ENCODE measurements around the gene STK10.
"Not testable (repeated sequence)": the region's sequence is repeated elsewhere in the genome, so short reads cannot be mapped to it uniquely, and the experiment has no call there.

STK10 gene

DNA sequence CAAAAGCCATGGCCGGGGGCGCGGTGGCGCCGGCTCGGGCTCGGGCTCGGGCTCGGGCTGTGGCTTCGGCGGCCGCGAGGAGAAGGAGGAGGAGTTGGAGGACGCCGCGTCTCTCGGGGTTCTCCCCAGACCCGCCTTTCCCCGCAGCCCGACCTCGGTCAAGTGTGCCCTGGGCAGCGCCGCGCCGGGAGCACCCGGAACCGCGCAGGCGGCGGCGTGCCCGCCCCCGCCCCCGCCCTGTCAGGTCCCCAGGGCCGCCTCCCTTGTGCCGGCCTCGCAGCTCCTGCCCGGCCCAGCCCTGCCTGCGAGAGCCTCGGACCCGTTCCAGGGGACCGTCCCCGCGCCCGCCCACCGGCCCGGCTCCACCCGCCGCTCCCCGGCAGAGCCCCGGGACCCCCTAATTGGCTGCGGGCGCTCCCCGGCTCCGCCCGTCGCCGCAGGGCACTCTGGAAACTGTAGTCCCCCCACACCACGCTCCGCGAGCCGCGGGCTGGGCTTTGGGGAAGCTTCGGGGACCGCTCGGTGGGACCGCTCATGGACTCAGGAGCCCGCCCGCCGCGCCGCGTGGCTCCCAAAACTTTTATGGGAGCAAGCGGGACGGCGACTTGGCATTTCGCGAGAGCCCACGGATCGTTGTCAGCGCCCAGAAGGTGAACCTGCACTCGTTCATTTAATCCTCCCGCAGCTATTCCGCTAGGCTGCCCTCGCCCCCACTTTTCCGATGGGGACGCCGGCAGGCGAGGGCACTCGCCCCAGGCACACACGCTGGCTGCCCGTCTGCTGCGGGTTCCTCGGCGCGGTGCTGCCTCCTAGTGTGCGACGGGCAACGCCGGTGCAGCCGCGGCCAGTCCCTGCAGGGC is at the start of gene STK10:
TSS of gene STK10 (minus strand) at position 192 of the 860 bp plus-strand sequence. CDS start at position 10, 182 bp downstream.
- peak; percentile 90 to 92 for DNase-seq

DNA sequence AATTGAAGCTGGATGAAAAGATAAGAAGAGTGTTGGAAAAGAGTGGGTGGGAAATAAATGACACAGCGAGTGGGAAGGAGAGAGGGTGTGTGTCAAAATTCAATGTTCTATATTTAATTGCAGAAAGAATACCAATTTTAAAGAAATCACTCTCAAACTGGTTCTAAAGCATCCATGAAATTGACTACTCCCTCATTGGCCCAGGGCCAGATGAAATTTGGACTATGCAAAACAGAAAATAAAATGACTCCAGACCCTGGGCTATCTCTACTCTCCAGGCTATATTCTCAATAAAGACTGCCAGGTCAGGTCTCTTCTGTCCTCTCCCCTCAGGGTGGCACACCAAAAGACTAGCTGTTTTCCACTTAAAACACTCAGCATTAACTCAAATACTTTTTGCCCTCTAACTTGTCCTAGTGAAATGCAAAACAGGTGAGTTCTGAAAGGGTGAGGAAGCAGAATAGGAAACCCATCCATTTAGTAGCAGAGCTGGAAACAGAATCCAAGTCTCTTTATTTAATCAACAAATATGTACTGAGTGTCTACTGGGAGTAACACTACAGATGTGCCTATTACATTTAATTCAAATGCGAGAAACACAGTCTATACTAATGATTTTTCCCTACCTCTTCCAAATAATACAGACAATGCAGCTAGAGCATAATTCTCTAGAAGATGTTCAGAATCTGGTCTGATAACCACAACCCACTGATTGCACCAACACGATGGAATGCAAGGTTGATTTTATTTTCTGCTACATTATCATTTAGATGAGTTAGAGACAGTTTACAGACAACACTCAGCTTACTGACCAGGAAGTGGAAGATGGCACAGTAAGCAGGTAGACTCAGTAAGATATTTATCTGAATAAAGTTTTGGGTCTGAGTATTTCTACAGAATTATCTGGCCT is 48.1 kb upstream of the STK10 start:
- no peak for DNase-seq

DNA sequence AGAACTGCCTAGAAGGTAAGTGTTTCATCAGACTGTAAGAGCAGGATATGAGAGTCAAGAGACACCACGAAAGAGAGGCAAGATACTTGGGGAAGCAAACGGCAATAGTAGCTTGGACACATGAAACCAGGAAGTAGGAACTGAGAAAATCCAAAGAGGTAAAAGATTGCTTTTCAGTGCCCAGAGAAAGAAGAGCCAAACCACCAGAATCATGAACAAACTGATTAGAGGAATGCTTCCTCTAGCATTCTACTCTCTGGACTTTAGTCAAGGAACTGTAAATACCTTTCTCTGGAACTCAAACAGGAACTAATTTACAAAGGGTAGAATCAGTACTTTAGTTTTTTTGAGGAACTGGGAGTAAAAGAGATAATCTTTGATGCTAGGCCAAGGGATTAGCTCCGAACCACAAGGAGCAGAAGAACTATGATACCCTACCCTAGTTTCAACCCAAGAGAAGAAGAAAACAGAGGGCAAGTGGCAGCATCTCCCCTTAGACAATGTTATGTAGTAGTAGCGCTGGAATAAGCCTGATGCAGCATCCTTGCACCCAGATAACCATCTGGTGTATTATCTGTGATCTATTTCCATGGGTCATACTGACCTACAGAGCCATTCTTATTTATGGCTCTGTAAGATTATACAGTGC is 47.2 kb upstream of the STK10 start:
- DNase-seq, result no peak

DNA sequence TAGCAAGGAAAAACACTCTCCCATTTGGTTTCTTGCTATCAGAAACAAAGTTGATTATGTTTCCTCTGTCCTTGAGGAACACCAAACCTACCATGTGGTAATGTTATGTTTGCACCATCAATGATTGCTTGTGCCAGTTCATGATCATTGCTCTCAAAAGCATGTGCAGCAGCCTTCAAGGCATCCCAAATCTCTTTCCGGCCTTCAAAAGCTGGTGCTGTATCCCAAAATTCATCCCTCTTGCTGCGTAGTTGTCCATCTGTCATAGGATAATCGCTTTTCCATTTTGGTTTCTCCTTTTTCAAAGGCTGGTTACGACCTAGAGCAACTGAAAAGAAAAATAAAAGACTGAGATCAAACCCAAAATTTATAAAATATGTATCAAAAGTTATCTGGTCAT is 46.0 kb upstream of the STK10 start:
- no peak for DNase-seq

DNA sequence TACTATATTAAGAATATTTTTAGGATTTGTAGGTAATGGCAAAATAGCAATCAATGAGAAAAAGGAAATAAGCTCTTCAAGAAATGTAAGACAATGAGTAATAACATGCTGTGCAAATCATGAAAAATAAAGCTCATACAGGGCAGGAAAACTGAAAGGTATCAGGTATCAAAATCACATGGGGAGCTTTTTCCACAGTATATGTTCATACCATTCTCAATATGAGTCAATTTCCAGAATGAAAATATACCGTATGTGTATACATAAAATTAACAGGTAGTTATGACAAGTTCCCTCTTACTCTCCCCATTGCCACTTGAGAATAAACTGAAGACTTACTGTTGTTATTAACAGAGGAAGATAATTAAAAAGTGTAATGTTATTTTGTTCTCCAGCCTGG is 41.9 kb upstream of the STK10 start:
- no peak for DNase-seq

DNA sequence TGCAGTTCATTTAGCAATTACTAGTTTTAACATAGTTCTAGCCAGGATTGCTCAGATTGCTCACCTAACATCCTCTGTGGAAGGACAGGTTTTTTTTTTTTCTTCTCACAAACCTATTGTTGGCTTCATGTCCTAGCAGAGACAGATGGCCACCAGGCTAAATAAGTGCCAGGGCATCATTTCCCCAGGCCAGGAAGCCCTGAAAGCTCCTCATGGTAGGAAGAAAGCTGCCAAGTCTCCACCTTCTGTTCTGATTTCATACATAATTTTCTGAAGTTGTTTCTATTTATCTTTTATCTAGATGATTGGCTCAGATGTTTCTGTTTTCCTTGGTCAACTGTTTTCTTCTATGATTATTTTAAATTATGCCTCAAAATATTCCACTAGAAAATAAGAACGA is 37.0 kb upstream of the STK10 start:
- DNase-seq, result no peak

DNA sequence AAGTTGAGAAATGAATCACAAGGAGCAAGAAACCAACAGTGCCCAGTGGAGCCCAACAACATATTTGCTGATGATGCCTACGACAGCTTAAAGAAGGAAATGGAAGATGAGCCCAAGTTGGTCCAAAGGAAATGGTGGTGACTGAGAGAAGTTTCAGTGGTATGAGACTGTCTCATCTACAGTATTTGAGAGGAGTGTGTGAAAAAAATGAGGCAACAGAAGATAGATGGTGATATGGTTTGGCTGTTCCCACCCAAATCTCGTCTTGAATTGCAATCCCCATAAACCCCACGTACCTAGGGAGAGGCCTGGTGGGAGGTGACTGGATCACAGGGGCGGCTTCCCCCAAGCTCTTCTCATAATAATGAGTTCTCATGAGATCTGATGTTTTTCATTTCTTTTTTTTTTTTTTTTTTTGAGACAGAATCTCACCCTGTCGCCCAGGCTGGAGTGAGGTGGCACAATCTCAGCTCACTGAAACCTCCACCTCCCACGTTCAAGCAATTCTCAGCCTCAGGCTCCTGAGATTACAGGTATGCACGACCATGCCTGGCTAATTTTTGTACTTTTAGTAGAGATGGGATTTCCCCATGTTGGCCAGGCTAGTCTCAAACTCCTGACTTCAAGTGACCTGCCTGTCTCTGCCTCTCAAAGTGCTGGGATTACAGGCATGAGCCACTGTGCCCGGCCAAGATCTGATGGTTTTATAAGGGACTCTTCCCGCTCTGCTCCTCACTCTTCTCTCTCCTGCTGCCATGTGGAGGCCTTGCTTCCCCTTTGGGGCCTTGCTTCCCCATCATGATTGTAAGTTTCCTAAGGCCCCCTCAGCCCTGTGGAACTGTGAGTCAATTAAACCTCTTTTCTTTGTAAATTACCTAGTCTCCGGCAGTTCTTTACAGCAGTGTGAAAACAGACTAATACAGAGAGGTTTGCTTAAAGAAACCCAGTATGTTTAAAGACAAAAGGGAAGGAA is 36.2 kb upstream of the STK10 start:
- no peak for DNase-seq

DNA sequence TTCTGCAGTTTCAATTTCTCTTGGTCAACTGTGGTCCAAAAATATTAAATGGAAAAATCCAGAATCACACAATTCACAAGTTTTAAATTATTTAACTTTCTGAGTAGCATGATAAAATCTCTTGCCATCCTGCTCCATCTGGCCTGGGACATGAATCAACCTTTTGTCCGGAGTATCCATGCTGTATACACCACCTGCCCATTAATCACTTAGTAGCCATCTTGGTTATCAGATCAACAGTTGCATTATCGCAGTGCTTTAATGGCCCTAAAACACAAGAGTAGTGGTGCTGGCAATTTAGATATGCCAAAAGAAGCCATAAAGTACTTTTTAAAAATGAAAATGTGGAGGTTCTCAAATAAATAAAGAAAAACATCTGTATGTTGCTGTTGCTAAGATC is 31.3 kb upstream of the STK10 start:
- DNase-seq, result no peak

DNA sequence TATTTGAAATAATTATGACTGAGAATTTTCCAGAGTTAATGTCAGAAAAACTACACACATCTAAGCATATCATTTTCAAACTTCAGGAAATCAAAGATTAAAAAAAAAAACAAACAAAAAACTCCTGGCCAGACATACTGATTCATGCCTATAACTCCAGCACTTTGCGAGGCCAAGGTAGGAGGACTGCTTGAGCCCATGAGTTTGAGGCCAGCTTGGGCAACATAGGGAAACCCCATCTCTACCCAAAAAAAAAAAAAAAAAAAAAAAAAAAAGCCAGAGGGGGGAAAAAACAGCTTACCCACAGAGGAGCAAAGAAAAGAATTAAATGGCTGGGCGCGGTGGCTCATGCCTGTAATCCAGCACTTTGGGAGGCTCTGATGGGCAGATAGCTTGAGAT is 28.3 kb upstream of the STK10 start:
- DNase-seq, result no peak

DNA sequence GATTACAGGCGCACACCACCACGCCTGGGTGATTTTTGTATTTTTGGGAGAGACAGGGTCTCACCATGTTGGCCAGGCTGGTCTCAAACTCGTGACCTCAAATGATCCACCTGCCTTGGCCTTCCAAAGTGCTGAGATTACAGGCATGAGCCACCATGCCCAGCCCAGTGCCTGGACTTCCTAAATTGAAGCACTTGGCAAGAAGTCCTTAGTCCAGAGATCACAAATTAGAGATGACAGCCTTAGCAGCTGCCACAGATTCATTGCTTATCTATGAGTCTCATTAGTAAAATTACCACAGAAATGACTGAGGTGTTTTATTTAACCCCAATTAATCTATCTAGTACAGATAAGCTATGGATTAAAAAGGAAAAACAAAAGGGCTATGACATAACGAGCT is 25.1 kb upstream of the STK10 start:
- no peak for DNase-seq

DNA sequence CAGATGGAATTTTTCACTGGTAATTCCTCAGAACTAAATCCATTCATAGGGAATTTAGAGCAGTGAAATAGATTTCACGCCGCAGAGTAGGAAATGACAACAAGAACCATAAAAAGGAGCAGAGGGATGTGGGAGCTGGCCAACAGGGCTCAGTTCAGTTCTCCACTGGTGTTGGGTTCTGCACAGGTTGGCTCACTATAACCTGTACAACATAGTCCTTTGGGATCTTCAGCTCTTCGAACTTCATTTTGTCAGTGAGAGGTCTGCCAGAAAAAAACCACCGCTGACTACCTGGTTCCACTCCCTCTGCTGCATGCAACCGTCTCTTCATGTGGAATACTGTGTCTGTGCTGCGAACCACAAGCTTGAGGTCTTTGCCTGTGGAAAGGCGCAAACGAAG is 23.7 kb upstream of the STK10 start:
- DNase-seq, result no peak

DNA sequence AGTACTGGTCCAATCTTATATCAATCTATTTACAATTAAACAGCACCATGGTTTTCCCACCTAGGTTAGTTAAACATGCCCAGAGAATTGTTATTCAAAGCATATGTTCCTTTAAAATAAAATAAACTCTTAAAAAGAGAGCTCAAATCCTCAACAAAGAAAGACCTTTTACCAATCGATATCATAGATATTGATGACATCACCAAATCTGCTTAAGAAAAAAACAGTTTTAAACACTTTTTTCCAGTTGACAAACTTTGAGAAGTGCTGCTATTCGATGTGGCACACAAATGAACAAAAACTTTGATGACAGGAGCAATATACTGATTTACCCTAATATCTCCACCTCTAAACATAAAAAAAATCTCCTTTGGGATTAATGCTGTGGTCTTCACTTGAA is 21.7 kb upstream of the STK10 start:
- no peak for DNase-seq

DNA sequence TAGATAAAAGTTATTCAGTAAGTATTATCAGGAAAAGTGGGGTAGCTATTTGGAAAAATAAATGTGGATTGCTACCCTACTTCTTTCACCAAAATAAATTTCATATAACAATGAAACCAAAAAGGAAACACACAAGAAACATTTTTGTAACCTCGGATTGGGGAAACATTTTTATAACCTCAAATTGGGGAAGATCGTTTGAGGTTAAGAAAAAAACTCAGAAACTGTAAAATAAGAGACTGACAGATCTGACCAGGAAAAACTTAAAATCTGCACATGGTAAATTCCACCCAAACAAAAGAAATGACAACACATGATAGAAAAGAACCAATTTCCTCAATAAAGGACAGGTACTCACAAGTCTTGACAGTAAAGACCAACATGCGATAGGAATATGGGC is 19.5 kb upstream of the STK10 start:
- DNase-seq, result no peak

DNA sequence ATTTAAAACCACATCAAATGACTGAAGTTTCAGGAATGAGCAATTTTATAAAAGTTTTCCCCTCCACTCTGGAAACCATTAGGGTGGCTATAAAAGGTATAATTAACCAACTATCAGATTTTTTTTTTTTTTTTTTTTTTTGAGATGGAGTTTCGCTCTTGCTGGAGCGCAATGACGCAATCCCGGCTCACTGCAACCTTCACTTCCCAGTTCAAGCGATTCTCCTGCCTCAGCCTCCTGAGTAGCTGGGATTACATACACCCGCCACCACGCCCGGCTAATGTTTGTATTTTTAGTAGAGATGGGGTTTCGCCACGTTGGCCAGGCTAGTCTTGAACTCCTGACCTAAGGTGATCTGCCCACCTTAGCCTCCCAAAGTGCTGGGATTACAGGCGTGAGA is 18.0 kb upstream of the STK10 start:
- not testable (repeated sequence) for DNase-seq

DNA sequence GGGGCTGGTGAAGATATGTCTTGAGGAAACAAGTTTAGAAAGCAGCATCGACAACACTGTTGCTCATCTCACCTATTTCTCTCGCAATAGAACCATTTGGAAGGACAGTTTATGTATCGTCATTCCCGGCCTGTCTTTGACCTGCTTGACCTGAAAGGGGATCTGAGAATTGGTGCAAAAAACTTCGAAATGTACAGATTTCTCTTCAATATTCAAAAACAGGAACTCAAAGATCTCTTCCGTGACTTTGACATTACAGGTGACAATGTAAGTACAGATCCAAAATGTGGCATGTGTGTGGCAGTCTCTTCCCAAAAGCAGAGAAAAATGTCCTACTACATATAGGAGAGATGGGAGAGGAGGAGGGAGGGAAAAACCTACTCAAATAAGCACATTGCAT is 12.5 kb upstream of the STK10 start:
- no peak for DNase-seq

DNA sequence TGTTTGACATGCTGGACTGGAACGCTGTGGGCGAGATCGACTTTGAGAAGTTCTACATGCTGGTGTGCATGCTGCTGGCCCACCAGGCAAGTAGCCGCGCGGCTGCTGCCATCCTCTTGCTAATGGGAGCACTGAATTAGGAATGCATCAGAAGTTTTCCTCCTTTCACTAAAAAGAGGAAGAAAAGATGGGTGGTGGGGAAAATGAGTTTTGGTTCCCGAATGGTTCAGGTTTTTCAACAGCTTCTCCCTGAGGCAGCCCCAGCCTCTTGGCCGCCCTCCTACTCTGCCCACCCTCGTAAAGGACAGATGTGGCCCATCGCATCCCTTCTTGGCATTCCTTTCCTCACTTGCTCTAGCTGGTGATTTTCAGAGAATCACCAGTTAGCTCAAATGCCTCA is 11.4 kb upstream of the STK10 start:
- DNase-seq, result no peak

DNA sequence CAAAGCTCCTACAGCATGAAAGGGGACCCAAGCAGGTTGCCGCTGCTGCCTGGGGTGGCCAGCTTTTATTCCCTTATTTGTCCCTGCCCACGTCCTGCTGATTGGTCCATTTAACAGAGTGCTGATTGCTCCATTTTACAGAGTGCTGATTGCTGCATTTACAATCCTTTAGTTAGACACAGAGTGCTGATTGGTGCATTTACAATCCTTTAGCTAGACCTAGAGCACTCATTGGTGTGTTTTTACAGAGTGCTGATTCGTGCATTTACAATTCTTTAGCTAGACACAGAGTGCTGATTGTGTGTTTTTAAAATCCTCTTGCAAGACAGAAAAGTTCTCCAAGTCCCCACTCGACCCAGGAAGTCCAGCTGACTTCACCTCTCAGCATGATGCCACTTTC is 9.8 kb upstream of the STK10 start:
- not testable (repeated sequence) for DNase-seq

DNA sequence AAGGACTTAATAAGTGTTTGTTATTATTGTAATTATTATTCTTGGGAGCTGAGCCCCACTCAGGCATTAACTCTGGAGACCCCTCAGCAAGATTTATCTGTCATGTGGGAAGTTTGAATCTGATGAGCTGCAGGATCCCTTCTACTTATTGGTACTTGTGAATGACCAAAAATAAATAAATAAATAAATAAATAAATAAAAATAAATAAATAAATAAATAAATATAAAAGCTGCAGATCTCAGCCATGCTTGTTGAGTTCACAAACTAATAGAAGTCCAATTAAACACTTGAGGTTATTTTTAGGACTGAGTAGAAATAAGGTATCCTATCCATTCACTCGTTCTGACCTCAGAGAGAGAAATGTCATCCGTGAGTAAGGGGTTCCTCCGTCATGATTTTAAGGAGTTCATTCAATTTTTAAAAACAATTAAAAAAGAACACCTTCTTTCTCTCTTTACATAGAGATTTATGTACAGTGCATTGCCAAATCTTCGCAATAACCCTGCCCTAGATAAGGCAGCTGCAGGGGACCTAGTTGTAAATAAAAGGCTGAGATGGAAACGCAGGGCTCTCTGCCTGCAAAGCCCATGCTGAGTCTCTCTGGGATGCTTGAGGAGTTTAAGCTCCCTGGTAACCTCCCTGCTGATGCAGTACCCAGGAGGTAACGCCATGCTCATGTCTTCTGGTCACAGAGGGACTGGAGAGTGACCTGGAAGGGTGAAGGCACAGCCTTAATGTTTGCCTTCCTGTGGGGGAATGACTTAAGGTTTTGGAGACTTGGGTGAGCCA is 7.2 kb upstream of the STK10 start:
- no peak for DNase-seq

DNA sequence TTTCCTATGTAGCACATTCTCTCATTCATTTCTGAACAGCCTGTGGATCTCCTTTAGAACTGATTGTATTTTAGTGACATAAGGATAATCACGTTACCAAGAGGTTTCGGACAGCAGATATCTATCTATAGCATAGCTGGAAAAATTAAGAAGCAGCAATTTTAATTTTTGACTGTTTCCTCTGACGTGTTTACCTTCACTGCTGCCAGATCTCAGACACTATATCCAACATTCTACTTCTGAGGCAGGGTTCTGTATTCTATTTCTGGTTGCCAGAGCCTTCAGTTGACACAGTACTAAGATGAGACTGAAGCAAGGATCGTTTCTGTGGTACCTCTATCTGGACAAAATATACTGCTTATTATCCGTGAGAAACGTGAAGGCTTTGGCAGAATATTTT is 5.8 kb upstream of the STK10 start, which contains the start of gene EFCAB9:
TSS of gene EFCAB9 (plus strand) at position 301 of the 400 bp plus-strand sequence. CDS start at position 302, 1 bp downstream.
- DNase-seq, result no peak

DNA sequence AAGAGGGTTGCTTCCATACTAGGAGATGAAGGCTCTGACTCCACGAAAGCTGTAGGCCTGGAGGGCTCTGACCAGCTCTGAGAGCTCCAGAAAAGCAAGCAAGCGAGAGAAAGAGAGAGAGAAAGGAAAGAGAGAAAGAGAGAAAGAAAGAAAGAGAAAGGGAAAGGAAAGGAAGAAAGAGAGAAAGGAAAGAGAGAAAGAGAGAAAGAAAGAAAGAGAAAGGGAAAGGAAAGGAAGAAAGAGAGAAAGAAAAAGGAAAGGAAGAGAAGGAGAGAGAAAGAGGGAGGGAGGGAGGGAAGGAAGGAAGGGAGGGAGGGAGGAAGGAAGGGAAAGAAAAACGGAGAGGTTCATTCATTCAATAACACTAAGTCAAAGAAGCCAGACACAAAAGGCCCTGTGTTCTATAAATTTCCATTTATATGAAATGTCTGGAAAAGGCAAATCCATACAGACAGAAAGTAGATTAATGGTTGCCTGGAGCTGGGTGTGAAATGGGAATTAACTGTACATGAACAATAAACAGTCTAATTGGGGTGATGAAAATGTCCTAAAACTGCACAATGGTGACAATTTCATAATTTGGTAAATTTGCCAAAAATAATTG is 1.8 kb upstream of the STK10 start:
- DNase-seq, result no peak
